ENCODE results near the gene ARHGEF28. TPM values are rescaled to one million over a fixed set of nuclear protein-coding genes. Genes with fewer than 3 reads are reported as not detected.

ARHGEF28 gene
- total RNA-seq, 2 experiments from 2014 or later: not detected

DNA sequence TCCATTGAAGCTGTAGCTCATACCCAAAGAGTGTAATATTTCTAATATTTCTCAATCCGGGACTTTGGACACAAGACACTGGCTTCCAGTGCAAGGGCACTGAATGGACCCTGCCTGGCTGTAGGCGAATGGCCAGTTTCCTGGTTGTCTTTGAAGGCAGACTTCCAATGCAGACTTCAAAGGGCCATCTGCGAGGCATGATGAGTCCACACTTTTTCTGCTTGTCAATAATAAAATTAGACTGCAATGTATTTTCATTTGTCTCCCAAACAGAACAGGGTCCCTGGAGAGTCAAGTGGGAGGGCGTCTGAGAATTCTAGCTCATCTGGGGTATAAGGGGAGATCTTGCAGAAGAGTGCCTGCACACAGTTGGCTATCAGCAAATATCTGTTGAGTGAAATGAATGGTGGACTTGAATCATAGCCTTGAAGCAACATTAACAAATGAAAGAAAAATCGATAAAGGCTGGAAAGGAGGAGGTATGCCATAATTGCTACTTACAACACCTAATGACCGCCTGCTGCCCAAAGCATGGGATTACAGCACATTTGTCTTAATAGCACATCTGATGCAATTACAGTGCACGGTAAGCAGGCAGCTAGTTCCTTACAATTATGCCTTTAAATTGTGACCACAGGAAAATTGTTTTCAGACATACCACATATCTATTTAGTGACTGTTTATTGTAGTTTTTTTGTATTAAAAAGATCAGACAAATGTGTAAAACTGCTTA is 137.5 kb downstream of the ARHGEF28 start:
- TF ChIP-seq, protein P1, sequence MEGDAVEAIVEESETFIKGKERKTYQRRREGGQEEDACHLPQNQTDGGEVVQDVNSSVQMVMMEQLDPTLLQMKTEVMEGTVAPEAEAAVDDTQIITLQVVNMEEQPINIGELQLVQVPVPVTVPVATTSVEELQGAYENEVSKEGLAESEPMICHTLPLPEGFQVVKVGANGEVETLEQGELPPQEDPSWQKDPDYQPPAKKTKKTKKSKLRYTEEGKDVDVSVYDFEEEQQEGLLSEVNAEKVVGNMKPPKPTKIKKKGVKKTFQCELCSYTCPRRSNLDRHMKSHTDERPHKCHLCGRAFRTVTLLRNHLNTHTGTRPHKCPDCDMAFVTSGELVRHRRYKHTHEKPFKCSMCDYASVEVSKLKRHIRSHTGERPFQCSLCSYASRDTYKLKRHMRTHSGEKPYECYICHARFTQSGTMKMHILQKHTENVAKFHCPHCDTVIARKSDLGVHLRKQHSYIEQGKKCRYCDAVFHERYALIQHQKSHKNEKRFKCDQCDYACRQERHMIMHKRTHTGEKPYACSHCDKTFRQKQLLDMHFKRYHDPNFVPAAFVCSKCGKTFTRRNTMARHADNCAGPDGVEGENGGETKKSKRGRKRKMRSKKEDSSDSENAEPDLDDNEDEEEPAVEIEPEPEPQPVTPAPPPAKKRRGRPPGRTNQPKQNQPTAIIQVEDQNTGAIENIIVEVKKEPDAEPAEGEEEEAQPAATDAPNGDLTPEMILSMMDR (conservative IDR thresholded peaks at IDR 0.05; ENCODE audit: low read length): no peak
- TF ChIP-seq EZH2phosphoT487 (IDR thresholded peaks at IDR 0.05; ENCODE audit: borderline replicate concordance, low read depth, low read length): no peak
- Histone ChIP-seq H3K79me2 (ENCODE audit: insufficient read depth, low read depth, low read length) (no peaks in the 10 kb centered on the region), H3K9me3 (ENCODE audit: low read length) (no peaks in the 10 kb centered on the region), H4K20me1 (ENCODE audit: insufficient read depth, low read length) (no peaks in the 10 kb centered on the region), H3K4me1 (ENCODE audit: insufficient read depth, low read length, poor library complexity, severe bottlenecking) (no peaks in the 10 kb centered on the region), H3K9me2 (ENCODE audit: insufficient read depth, low read length) (no peaks in the 10 kb centered on the region), H3K36me3 (ENCODE audit: insufficient read depth, low read length) (no peaks in the 10 kb centered on the region), H2AFZ (ENCODE audit: low read length) (no peak overlapping the region), H3K27ac (ENCODE audit: low read depth, low read length, poor library complexity, severe bottlenecking) (no peak overlapping the region), H3K4me3 (ENCODE audit: low read depth, low read length, poor library complexity, severe bottlenecking) (no peak overlapping the region), H3K4me2 (ENCODE audit: low read length) (no peak overlapping the region)
- intact Hi-C loops (cut with micrococcal nuclease; ENCODE audit: unreplicated experiment): no loop called here
- no peak for DNase-seq (ENCODE audit: low spot score)
- CTCF ChIA-PET (ENCODE audit: unreplicated experiment): no interaction called here
- POLR2A ChIA-PET: interaction anchor here (1.3 kb wide), 1 partner anchor 69 kb away, joined by 4 read pairs; no protein-coding TSS in a partner anchor
- no TSS peak for BruUV-seq (replicated peaks)

DNA sequence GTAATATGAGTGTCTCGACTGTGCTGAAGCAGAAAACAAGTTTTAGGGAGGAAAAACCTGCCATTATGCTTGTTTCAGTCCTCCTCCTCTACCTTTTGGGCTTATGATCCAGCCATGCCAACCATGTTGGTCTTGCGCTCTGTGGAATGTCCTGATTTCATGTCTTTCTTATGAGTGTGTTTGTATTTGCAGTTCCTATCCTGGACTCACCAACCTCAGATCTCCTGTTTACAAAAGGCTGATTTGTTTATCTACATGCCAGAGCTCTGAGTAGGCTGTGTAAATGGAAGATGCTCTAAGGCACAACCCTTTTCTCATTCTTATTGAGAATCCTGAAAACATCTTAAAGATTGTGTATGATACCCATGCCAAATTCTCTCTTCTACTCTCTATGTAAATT is 138.6 kb downstream of the ARHGEF28 start:
- no peak overlapping the region for H3K4me2 ChIP-seq (ENCODE audit: low read length)

DNA sequence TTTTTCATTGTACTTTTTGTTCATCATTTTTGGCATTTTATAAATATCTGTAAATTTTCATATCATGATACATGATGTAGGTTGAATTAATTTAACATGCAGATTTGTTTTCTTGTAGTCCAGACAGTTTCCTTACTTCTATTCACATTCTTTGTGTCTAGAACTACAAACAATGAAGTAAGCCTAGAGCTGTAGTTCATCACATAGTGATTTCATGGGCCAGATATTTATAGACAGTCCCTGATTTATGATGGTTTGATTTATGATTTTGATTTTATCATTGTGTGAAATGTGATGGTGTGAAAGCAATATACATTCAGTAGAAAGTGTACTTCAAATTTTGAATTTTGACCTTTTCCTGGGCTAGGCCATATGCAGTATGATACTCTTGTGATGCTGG is 139.0 kb downstream of the ARHGEF28 start:
- POLR2A ChIA-PET: no interaction called here
- Histone ChIP-seq H4K20me1 (ENCODE audit: insufficient read depth, low read length) (no peaks in the 10 kb centered on the region), H2AFZ (ENCODE audit: low read length) (no peak overlapping the region), H3K9me2 (ENCODE audit: insufficient read depth, low read length) (no peaks in the 10 kb centered on the region), H3K27ac (ENCODE audit: low read depth, low read length, poor library complexity, severe bottlenecking) (no peak overlapping the region), H3K36me3 (ENCODE audit: insufficient read depth, low read length) (no peaks in the 10 kb centered on the region), H3K79me2 (ENCODE audit: insufficient read depth, low read depth, low read length) (no peaks in the 10 kb centered on the region), H3K4me1 (ENCODE audit: insufficient read depth, low read length, poor library complexity, severe bottlenecking) (no peaks in the 10 kb centered on the region), H3K4me3 (ENCODE audit: low read depth, low read length, poor library complexity, severe bottlenecking) (no peak overlapping the region), H3K9me3 (ENCODE audit: low read length) (no peaks in the 10 kb centered on the region), H3K4me2 (ENCODE audit: low read length) (no peak overlapping the region)
- no peak for TF ChIP-seq EZH2phosphoT487 (IDR thresholded peaks at IDR 0.05; ENCODE audit: borderline replicate concordance, low read depth, low read length)
- TF ChIP-seq, protein P1 (conservative IDR thresholded peaks at IDR 0.05; ENCODE audit: low read length): no peak
- intact Hi-C loops (cut with micrococcal nuclease; ENCODE audit: unreplicated experiment): no loop called here
- CTCF ChIA-PET (ENCODE audit: unreplicated experiment): no interaction called here
- BruUV-seq (replicated peaks): no TSS peak
- no peak for DNase-seq (ENCODE audit: low spot score)

More for the DNA sequence above, 138.6 kb downstream of the ARHGEF28 start:
- CTCF ChIA-PET (ENCODE audit: unreplicated experiment): no interaction called here
- Histone ChIP-seq H3K27ac (ENCODE audit: low read depth, low read length, poor library complexity, severe bottlenecking) (no peak overlapping the region), H3K9me2 (ENCODE audit: insufficient read depth, low read length) (no peaks in the 10 kb centered on the region), H2AFZ (ENCODE audit: low read length) (no peak overlapping the region), H3K4me3 (ENCODE audit: low read depth, low read length, poor library complexity, severe bottlenecking) (no peak overlapping the region), H3K9me3 (ENCODE audit: low read length) (no peaks in the 10 kb centered on the region), H3K79me2 (ENCODE audit: insufficient read depth, low read depth, low read length) (no peaks in the 10 kb centered on the region), H3K4me1 (ENCODE audit: insufficient read depth, low read length, poor library complexity, severe bottlenecking) (no peaks in the 10 kb centered on the region), H3K36me3 (ENCODE audit: insufficient read depth, low read length) (no peaks in the 10 kb centered on the region), H4K20me1 (ENCODE audit: insufficient read depth, low read length) (no peaks in the 10 kb centered on the region)
- no peak for DNase-seq (ENCODE audit: low spot score)
- POLR2A ChIA-PET: no interaction called here
- intact Hi-C loops (cut with micrococcal nuclease; ENCODE audit: unreplicated experiment): no loop called here
- no TSS peak for BruUV-seq (replicated peaks)
- no peak for TF ChIP-seq EZH2phosphoT487 (IDR thresholded peaks at IDR 0.05; ENCODE audit: borderline replicate concordance, low read depth, low read length)
- TF ChIP-seq, protein P1 (conservative IDR thresholded peaks at IDR 0.05; ENCODE audit: low read length): no peak

Measured in OCI-LY7 (cell line).